CD8-positive, alpha-beta memory T cell (primary cell): ENCODE results near the gene ESPNL. TPM values are rescaled to one million over a fixed set of nuclear protein-coding genes. Genes with fewer than 3 reads are reported as not detected.

Experiments
- CTCF ChIA-PET: fragments of 350-600 bp; sonication (Branson Sonifier 250); formaldehyde crosslinking; loops from one replicate; lab custom pipeline; 2021; ENCODE audit warnings: antibody characterized with exemption; lab: Charles Lee
- POLR2A ChIA-PET: fragments of 350-600 bp; sonication (Branson Sonifier 250); formaldehyde crosslinking; loops from one replicate; lab custom pipeline; 2021; ENCODE audit warnings: antibody characterized with exemption; lab: Charles Lee
- DNase-seq, 5 donors: peaks; one replicate each; pipeline versions ENCODE4 v3.0.0 to v3.0.0-alpha.2; 2020 to 2022; ENCODE audit warnings: mixed read lengths in 1 of 5
- H3K27ac ChIP-seq: one replicate; pipeline ENCODE4 v1.7.0; 2013; ENCODE audit warnings: low read depth, mild to moderate bottlenecking, low read length, moderate library complexity
- H3K27me3 ChIP-seq: 2 replicates; pipeline ENCODE4 v1.7.0; 2013; ENCODE audit warnings: low read length, mild to moderate bottlenecking; ENCODE audit not compliant: insufficient read depth, poor library complexity, severe bottlenecking
- H3K36me3 ChIP-seq: 2 replicates; pipeline ENCODE4 v1.7.0; 2013; ENCODE audit warnings: mild to moderate bottlenecking, low read length, moderate library complexity; ENCODE audit not compliant: insufficient read depth
- H3K4me1 ChIP-seq: 2 replicates; pipeline ENCODE4 v1.7.0; 2013; ENCODE audit warnings: mild to moderate bottlenecking, low read length, moderate library complexity; ENCODE audit not compliant: insufficient read depth
- H3K4me3 ChIP-seq: 2 replicates; pipeline ENCODE4 v1.7.0; 2013; ENCODE audit warnings: mild to moderate bottlenecking, low read length
- H3K9me3 ChIP-seq: 2 replicates; pipeline ENCODE4 v1.7.0; 2013; ENCODE audit warnings: mild to moderate bottlenecking, low read length
- H3K27ac Mint-ChIP-seq, 8 donors: one replicate each; pipeline ENCODE4 v1.8.0; 2020 to 2021; ENCODE audit warnings: mixed read lengths in 8 of 8, mild to moderate bottlenecking in 6 of 8, inconsistent platforms in 3 of 8, moderate library complexity in 3 of 8
- H3K27me3 Mint-ChIP-seq, 2 donors: one replicate each; pipeline ENCODE4 v1.8.0; 2020 to 2021; ENCODE audit warnings: mixed read lengths in 2 of 2, mild to moderate bottlenecking in 1 of 2, moderate library complexity in 1 of 2
- H3K36me3 Mint-ChIP-seq, 3 donors: one replicate each; pipeline ENCODE4 v1.8.0; 2020 to 2021; ENCODE audit warnings: mixed read lengths in 3 of 3, inconsistent platforms in 1 of 3, mild to moderate bottlenecking in 1 of 3
- H3K4me1 Mint-ChIP-seq, 3 donors: one replicate each; pipeline ENCODE4 v1.8.0; 2020 to 2021; ENCODE audit warnings: mixed read lengths in 3 of 3, inconsistent platforms in 1 of 3, mild to moderate bottlenecking in 1 of 3
- H3K4me3 Mint-ChIP-seq, 7 donors: one replicate each; pipeline ENCODE4 v1.8.0; 2020 to 2021; ENCODE audit warnings: mixed read lengths in 7 of 7, mild to moderate bottlenecking in 6 of 7, moderate library complexity in 4 of 7, inconsistent platforms in 2 of 7
- H3K9me3 Mint-ChIP-seq, 5 donors: one replicate each; pipeline ENCODE4 v1.8.0; 2020 to 2022; ENCODE audit warnings: mixed read lengths in 5 of 5, mild to moderate bottlenecking in 3 of 5, moderate library complexity in 2 of 5, inconsistent platforms in 1 of 5
- polyA plus RNA-seq: library from polyadenylated mRNA; unstranded; fragments of 300-500 nt; fragmentation: Illumina TruSeq; gene quantifications from one replicate; pipeline ENCODE4 v1.2.3, GENCODE V29; 2021
- total RNA-seq, 2 experiments: library from RNA; stranded (reverse); gene quantifications; one replicate each; pipeline ENCODE4 v1.2.3, GENCODE V29; 2021

Gene ESPNL
- total and polyA plus RNA-seq, 3 experiments from 2014 or later = not detected

DNA sequence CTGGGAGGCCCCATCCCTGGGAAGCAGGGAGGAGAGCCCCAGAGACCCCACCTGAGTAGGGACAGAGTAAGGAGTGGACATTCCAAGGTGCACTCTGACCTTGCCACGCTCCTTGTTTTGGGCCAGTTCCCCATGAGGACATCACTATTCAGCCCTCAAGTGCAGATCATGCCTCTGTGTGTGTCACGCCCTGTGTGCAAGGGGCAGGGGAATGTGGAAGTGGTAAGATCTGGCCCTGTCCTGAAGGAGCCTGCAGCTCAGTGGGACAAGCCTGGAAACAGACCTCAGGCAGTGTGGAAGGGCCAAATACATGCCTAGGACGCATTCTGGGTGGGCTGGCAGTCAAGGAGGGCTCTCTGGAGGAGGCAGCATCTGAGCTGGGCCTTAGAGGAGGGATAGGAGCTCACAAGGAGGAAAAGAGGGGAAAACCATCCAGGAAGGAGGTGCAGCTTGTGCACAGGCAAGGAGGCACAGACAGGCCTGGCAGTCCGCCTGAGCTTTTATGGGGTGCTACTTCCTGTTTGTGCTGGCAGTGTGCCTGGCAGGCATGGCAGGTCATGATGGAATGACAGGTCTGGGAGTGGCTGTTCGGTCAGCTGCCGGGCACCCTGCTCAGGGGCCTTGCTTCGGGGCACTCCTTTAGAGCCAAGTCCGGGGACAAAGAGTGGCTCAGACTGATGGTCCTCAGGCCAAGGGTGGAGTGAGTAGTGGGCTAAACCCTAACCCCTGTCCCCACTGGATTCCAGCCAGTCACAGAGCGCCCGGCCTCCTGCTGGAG lies 41.6 kb downstream of the ESPNL start:
- CTCF ChIA-PET = no interaction called here
- H3K27ac ChIP-seq = no peak overlapping the region
- no peaks in the 10 kb centered on the region for H3K27me3 ChIP-seq
- H3K9me3 ChIP-seq = no peaks in the 10 kb centered on the region
- H3K27me3 Mint-ChIP-seq = peaks cover 0 to 2% of the 10 kb centered on the region in 2 donors
- H3K4me3 Mint-ChIP-seq = no peak overlapping the region
- no peaks in the 10 kb centered on the region for H3K36me3 Mint-ChIP-seq
- H3K4me1 ChIP-seq = peaks cover 5% of the 10 kb centered on the region
- DNase-seq = no peak
- POLR2A ChIA-PET = no interaction called here
- no peaks in the 10 kb centered on the region for H3K36me3 ChIP-seq
- peaks cover 4 to 7% (median 6%) of the 10 kb centered on the region in 3 donors for H3K4me1 Mint-ChIP-seq
- H3K9me3 Mint-ChIP-seq = no peaks in the 10 kb centered on the region
- H3K4me3 ChIP-seq = no peak overlapping the region
- H3K27ac Mint-ChIP-seq = peak overlapping the region in 2 of 8 donors; percentile 3 to 57

DNA sequence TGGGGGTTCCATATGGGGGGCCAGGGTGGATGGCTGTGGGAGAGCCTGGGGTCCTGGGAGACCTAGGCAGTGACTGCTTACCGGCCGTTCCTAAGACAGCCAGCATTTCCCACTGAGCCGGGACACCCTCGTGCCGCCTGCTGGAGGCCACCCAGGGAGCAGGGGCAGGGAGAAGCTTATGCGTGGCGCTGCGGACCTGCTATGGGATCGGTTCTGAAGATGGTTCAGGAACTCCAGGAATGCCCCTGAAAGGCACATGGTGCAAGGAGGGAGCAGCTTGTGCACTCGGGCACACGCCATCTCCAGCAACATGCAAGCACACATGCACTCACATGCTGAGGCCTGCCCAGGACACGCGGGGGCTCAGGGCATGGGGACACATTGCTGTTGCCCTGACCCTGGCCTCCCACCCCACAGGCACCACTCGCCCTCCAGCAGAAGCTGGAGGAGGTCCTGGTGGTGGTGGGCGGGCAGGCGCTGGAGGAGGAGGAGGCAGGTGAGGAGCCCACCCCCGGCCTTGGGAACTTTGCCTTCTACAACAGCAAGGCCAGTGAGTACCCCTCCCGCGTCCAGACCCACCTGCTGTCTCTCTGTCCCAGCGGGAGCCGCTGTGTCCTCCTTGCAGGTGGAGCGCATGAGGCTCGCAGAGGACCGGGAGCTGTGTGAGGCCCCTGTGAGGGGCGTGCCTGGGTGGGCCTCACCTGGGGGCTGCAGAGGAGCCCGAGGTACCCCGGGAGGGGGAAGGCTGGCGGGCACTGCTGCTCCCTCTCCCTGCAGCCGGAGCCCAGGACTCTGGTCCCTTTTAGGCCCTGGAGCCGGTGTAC lies 42.5 kb downstream of the ESPNL start:
- Mint-ChIP-seq H3K27ac (no peak overlapping the region), H3K9me3 (no peaks in the 10 kb centered on the region), H3K27me3 (peaks cover 0 to 2% of the 10 kb centered on the region in 2 donors), H3K36me3 (no peaks in the 10 kb centered on the region), H3K4me1 (peaks cover 4 to 7% (median 6%) of the 10 kb centered on the region in 3 donors), H3K4me3 (no peak overlapping the region)
- Histone ChIP-seq H3K27ac (no peak overlapping the region), H3K36me3 (no peaks in the 10 kb centered on the region), H3K27me3 (no peaks in the 10 kb centered on the region), H3K4me1 (peaks cover 5% of the 10 kb centered on the region), H3K9me3 (no peaks in the 10 kb centered on the region), H3K4me3 (no peak overlapping the region)
- no peak for DNase-seq
- CTCF ChIA-PET = no interaction called here
- POLR2A ChIA-PET = no interaction called here

DNA sequence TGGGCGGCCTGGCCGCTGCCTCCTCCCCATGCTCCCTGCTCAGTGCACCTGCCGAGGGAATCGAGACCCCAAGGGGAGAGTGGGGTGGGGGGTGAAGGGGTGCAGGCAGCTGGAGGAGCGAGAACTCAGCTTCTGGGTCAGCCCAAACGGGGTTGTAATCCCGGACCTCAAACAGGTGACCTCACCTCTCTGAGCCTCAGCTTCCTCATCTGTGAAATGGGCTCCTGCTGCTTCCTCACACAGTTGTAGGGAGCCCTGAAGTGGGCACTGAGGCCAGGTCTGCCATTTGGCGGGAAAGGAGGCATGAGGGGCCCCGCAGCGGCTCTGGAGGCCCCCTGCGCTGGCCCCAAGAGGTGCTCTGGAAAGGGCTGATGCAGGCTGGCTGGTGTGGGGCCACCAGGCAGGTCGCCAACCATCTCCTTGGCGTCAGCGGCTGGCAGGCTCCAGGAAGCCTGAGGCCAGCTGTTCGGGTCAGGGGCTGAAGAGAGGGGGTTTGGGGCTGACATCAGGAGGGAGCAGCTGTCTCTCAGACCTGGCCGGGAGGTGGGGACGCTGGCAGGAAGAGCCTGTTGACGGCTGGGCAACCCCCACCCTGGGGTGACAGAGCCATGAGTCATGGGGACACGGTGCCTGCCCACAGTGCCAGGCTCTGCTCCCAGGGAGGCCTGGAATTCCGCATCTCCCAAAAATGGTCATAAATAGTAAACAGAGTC lies 43.3 kb downstream of the ESPNL start:
- peaks cover 4 to 7% (median 6%) of the 10 kb centered on the region in 3 donors for H3K4me1 Mint-ChIP-seq
- Histone ChIP-seq H3K4me1 (peaks cover 5% of the 10 kb centered on the region), H3K4me3 (no peak overlapping the region), H3K9me3 (no peaks in the 10 kb centered on the region), H3K27ac (no peak overlapping the region), H3K36me3 (no peaks in the 10 kb centered on the region), H3K27me3 (no peaks in the 10 kb centered on the region)
- H3K27ac Mint-ChIP-seq = no peak overlapping the region
- H3K36me3 Mint-ChIP-seq = no peaks in the 10 kb centered on the region
- DNase-seq = no peak
- ChIA-PET CTCF (no interaction called here), POLR2A (no interaction called here)
- no peaks in the 10 kb centered on the region for H3K9me3 Mint-ChIP-seq
- H3K4me3 Mint-ChIP-seq = no peak overlapping the region
- H3K27me3 Mint-ChIP-seq = peaks cover 0 to under 1% of the 10 kb centered on the region in 2 donors

DNA sequence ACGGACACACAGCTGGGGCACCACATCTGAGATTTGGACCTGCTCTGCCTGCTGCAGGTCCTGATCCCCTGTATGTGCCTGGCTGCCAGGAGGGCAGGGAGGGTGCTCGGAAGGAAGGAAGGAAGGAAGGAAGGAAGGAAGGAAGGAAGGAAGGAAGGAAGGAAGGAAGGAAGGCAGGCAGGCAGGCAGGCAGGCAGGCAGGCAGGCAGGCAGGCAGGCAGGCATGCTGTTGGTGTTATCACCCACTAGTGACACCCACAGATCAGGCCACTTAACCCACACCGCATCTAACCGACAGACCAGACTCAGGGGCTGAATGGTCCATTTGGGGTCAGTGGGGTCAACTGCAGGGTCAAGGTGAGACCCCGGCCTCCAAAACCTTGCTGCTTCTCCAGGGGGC lies 44.1 kb downstream of the ESPNL start:
- Histone ChIP-seq H3K9me3 (no peaks in the 10 kb centered on the region), H3K36me3 (no peaks in the 10 kb centered on the region), H3K4me1 (peaks cover 5% of the 10 kb centered on the region), H3K27ac (no peak overlapping the region), H3K4me3 (no peak overlapping the region), H3K27me3 (no peaks in the 10 kb centered on the region)
- no peaks in the 10 kb centered on the region for H3K27me3 Mint-ChIP-seq
- H3K9me3 Mint-ChIP-seq = no peaks in the 10 kb centered on the region
- DNase-seq = no peak
- H3K4me1 Mint-ChIP-seq = peaks cover 4 to 7% (median 6%) of the 10 kb centered on the region in 3 donors
- H3K4me3 Mint-ChIP-seq = no peak overlapping the region
- ChIA-PET CTCF (no interaction called here), POLR2A (no interaction called here)
- peak overlapping the region in 1 of 8 donors; percentile 41 for H3K27ac Mint-ChIP-seq
- H3K36me3 Mint-ChIP-seq = no peaks in the 10 kb centered on the region

DNA sequence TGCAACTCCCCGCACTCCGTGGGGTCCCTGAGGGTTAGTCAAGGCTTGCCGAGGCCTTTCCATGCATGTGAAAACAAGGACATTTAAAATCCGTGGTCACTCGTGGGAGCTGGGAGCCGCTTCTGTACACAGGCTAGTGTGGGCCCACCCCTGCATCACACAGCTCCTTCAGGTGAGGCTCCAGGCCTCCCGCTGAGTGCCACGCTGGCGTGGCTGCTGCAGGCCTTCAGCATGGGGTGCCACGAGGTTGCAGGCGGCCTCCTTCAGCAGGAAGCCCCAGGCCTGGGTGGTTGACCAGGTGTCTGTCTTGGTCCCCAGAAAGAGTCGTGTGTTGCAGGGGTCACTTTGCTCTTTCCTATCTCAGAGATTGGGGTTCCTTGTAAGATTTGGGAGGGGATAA lies 44.9 kb downstream of the ESPNL start:
- Histone ChIP-seq H3K36me3 (no peaks in the 10 kb centered on the region), H3K9me3 (no peaks in the 10 kb centered on the region), H3K27me3 (no peaks in the 10 kb centered on the region), H3K4me3 (no peak overlapping the region), H3K4me1 (peaks cover 5% of the 10 kb centered on the region), H3K27ac (no peak overlapping the region)
- Mint-ChIP-seq H3K27me3 (no peaks in the 10 kb centered on the region), H3K4me1 (peaks cover 4 to 7% (median 6%) of the 10 kb centered on the region in 3 donors), H3K27ac (peak overlapping the region in 1 of 8 donors; percentile 72), H3K4me3 (no peak overlapping the region), H3K9me3 (no peaks in the 10 kb centered on the region), H3K36me3 (no peaks in the 10 kb centered on the region)
- ChIA-PET POLR2A (no interaction called here), CTCF (no interaction called here)
- no peak for DNase-seq

DNA sequence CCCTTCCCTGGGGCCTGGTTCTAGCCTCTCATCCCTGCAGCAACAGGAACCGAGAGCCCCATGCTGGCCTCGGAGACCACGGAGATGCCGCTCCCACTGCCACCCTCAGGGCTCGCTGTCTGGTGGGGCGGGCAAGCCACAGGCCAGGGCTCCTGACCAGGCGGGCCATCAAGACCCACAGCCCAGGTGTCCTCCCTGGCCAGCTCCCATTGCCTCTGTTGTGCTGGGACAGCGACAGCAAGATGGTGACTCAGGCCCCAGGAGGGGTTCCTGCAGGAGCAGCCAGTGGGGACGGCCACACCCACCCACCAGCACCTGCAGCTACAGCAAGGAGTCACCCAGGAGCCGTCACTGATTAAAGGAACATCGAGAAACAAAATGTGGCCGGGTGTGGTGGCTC lies 45.7 kb downstream of the ESPNL start:
- Mint-ChIP-seq H3K4me3 (no peak overlapping the region), H3K36me3 (no peaks in the 10 kb centered on the region), H3K27me3 (no peaks in the 10 kb centered on the region), H3K9me3 (no peaks in the 10 kb centered on the region), H3K4me1 (peaks cover 4 to 7% (median 6%) of the 10 kb centered on the region in 3 donors), H3K27ac (no peak overlapping the region)
- ChIA-PET CTCF (no interaction called here), POLR2A (no interaction called here)
- no peaks in the 10 kb centered on the region for H3K27me3 ChIP-seq
- H3K9me3 ChIP-seq = no peaks in the 10 kb centered on the region
- peaks cover 5% of the 10 kb centered on the region for H3K4me1 ChIP-seq
- DNase-seq = no peak
- H3K4me3 ChIP-seq = no peak overlapping the region
- no peak overlapping the region for H3K27ac ChIP-seq
- H3K36me3 ChIP-seq = no peaks in the 10 kb centered on the region

DNA sequence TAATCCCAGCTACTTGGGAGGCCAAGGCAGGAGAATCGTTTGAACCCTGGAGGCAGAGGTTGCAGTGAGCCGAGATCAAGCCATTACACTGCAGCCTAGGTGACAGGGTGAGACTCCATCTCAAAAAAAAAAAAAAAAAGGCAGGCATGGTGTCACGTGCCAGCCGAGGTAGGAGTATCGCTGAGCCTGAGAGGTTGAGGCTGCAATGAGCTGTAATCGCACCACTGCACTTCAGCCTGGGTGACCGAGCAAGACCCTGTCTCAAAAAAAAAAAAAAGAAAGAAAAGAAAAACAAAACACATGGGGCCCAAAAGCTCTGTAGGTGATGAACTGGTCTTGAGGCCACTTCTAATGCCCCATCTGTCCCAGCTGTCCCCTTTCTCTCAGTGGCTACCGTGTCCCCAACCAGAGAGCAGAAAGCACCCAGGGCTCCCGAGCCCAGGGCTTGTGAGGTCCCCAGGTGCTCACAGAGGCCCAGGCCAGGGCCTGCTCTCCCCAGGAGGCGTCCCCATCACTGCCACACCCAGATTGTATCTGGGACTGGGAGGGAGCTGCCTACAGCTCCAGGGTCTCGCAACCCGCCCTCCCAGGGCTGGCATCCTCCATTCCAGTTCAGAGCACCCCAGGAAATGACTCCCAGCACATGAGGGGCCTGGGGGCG lies 46.9 kb downstream of the ESPNL start:
- no peaks in the 10 kb centered on the region for H3K4me1 ChIP-seq
- no peaks in the 10 kb centered on the region for H3K27me3 Mint-ChIP-seq
- no peak overlapping the region for H3K4me3 ChIP-seq
- ChIA-PET POLR2A (interaction anchor here (0.7 kb wide), 1 partner anchor 209 kb away, joined by 3 read pairs; no protein-coding TSS in a partner anchor), CTCF (no interaction called here)
- H3K4me1 Mint-ChIP-seq = peaks cover 0 to under 1% (median under 1%) of the 10 kb centered on the region in 3 donors
- H3K27me3 ChIP-seq = no peaks in the 10 kb centered on the region
- no peaks in the 10 kb centered on the region for H3K36me3 ChIP-seq
- H3K9me3 Mint-ChIP-seq = no peaks in the 10 kb centered on the region
- H3K27ac ChIP-seq = no peak overlapping the region
- H3K4me3 Mint-ChIP-seq = no peak overlapping the region
- H3K36me3 Mint-ChIP-seq = no peaks in the 10 kb centered on the region
- no peak overlapping the region for H3K27ac Mint-ChIP-seq
- DNase-seq = no peak
- no peaks in the 10 kb centered on the region for H3K9me3 ChIP-seq
